ENCODE measurements around the gene RNF175. TPM values are rescaled to one million over a fixed set of nuclear protein-coding genes. Genes with fewer than 3 reads are reported as not detected.

Gene RNF175
- total RNA-seq, 1 donor from 2014 or later, result 2.2 TPM

DNA sequence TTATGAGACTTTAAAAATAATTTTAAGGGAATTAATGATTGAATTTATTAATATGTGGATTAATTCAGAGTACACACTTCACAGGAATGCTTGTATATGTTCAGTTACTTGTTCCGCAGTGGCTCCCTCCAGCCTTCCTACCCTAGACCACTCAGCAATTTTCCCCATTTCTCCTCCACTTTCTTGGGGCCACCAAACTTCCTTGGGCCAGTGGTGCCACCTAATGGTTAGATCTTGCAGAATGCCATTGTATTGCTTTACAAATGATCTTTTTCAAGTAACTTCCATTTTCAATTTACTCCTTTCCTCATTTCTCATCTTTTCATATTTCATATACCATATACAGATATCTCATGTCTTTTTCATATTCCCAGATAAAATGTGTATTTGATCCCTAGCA lies 3.6 kb upstream of the RNF175 start:
- H3K9me3 ChIP-seq, result no peaks in the 10 kb centered on the region
- no peak for DNase-seq (ENCODE audit: extremely low spot score in 2 of 2)
- no peaks in the 10 kb centered on the region for H3K27me3 ChIP-seq
- H3K4me1 ChIP-seq, result peaks cover 7% of the 10 kb centered on the region
- TF ChIP-seq CTCF (IDR thresholded peaks at IDR 0.05) (no peak), POLR2A (IDR thresholded peaks at IDR 0.05) (no peak), POLR2AphosphoS5 (IDR thresholded peaks at IDR 0.05; ENCODE audit: insufficient read depth in 1 of 2, low read depth in 1 of 2) (no peak)
- no peak overlapping the region for H3K4me3 ChIP-seq
- no peak overlapping the region for H3K27ac ChIP-seq
- intact Hi-C loops (cut with DNase I), result no loop called here
- H3K36me3 ChIP-seq, result no peaks in the 10 kb centered on the region

GRCh38 chr4:153758688-153759406 lies 977 bp downstream of the RNF175 start:
- DNase-seq (ENCODE audit: extremely low spot score in 2 of 2), result no peak
- H3K9me3 ChIP-seq, result no peaks in the 10 kb centered on the region
- no peaks in the 10 kb centered on the region for H3K36me3 ChIP-seq
- TF ChIP-seq POLR2A (IDR thresholded peaks at IDR 0.05), result no peak
- H3K4me3 ChIP-seq, result peak overlapping the region; percentile 46 to 71
- H3K4me1 ChIP-seq, result peaks cover 7% of the 10 kb centered on the region
- intact Hi-C loops (cut with DNase I), result no loop called here
- no peak overlapping the region for H3K27ac ChIP-seq
- no peaks in the 10 kb centered on the region for H3K27me3 ChIP-seq

DNA sequence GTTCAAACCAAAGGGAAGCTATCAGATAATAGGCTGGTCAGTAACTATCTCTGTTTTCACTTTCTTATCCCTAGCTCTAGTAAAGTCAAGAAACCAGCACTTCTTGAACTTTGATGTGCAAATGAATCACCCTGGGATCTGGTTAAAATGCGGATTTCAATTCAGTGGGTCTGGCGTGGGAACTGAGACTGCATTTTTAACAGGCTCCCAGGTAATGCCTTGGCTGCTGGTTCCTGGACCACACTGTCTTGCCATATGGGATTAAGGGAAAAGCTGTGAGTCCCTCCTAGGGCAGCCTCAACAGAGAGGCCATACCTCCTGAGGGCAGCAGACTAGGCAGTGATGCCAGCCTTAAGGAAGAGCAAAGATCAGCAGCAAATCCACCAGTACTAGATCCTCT lies 1.7 kb downstream of the RNF175 start:
- H3K36me3 ChIP-seq, result no peaks in the 10 kb centered on the region
- intact Hi-C loops (cut with DNase I), result no loop called here

DNA sequence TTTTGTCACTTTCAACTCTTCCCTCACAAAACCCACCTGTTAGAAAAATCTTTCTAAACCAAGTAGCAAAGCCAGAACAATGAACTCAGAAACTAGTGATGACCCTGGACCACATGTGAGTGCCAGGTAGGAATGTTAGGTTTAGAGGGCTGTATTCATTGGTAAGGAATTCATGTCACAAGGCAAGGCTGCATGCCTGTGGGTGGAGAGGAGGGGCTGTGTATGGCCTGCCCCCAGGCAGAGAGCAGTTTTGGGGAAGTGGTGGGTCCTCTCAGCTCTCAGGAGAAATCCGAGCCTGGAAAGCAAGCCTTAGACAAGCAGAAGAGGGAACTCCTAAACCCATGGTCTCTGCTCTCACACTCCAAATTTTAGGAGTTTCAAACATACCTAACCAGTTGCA lies 2.4 kb downstream of the RNF175 start:
- Histone ChIP-seq H3K36me3 (no peaks in the 10 kb centered on the region), H3K4me1 (peaks cover 7% of the 10 kb centered on the region), H3K9me3 (no peaks in the 10 kb centered on the region), H3K27ac (no peak overlapping the region), H3K27me3 (no peaks in the 10 kb centered on the region), H3K4me3 (no peak overlapping the region)
- intact Hi-C loops (cut with DNase I), result no loop called here
- no peak for DNase-seq (ENCODE audit: extremely low spot score in 2 of 2)
- TF ChIP-seq POLR2AphosphoS5 (IDR thresholded peaks at IDR 0.05; ENCODE audit: insufficient read depth in 1 of 2, low read depth in 1 of 2), result no peak
- TF ChIP-seq POLR2A (IDR thresholded peaks at IDR 0.05), result no peak
- no peak for TF ChIP-seq CTCF (IDR thresholded peaks at IDR 0.05)

More for the DNA sequence above, 1.7 kb downstream of the RNF175 start:
- Histone ChIP-seq H3K4me1 (peaks cover 7% of the 10 kb centered on the region), H3K4me3 (no peak overlapping the region), H3K27ac (no peak overlapping the region), H3K27me3 (no peaks in the 10 kb centered on the region), H3K9me3 (no peaks in the 10 kb centered on the region)
- no peak for DNase-seq (ENCODE audit: extremely low spot score in 2 of 2)
- TF ChIP-seq POLR2A (IDR thresholded peaks at IDR 0.05), result no peak
- TF ChIP-seq CTCF (IDR thresholded peaks at IDR 0.05), result no peak
- no peak for TF ChIP-seq POLR2AphosphoS5 (IDR thresholded peaks at IDR 0.05; ENCODE audit: insufficient read depth in 1 of 2, low read depth in 1 of 2)

GRCh38 chr4:153755186-153755585 lies 4.6 kb downstream of the RNF175 start:
- no peak for DNase-seq (ENCODE audit: extremely low spot score in 2 of 2)
- no peaks in the 10 kb centered on the region for H3K9me3 ChIP-seq
- intact Hi-C loops (cut with DNase I), result no loop called here
- TF ChIP-seq POLR2AphosphoS5 (IDR thresholded peaks at IDR 0.05; ENCODE audit: insufficient read depth in 1 of 2, low read depth in 1 of 2), result no peak
- no peak overlapping the region for H3K27ac ChIP-seq
- peaks cover 7% of the 10 kb centered on the region for H3K4me1 ChIP-seq
- H3K27me3 ChIP-seq, result no peaks in the 10 kb centered on the region
- H3K36me3 ChIP-seq, result no peaks in the 10 kb centered on the region
- no peak overlapping the region for H3K4me3 ChIP-seq

GRCh38 chr4:153750197-153750817 lies 9.5 kb downstream of the RNF175 start:
- no peak for DNase-seq (ENCODE audit: extremely low spot score in 2 of 2)
- Histone ChIP-seq H3K27me3 (no peaks in the 10 kb centered on the region), H3K36me3 (no peaks in the 10 kb centered on the region), H3K4me1 (peaks cover 9% of the 10 kb centered on the region), H3K4me3 (no peak overlapping the region), H3K27ac (no peak overlapping the region), H3K9me3 (no peaks in the 10 kb centered on the region)
- intact Hi-C loops (cut with DNase I), result no loop called here
- TF ChIP-seq CTCF (IDR thresholded peaks at IDR 0.05) (peak in 1 of 3 experiments; percentile 40), POLR2AphosphoS5 (IDR thresholded peaks at IDR 0.05; ENCODE audit: insufficient read depth in 1 of 2, low read depth in 1 of 2) (no peak), POLR2A (IDR thresholded peaks at IDR 0.05) (no peak)
